ENCODE results near the gene NAV2. TPM values are rescaled to one million over a fixed set of nuclear protein-coding genes. Genes with fewer than 3 reads are reported as not detected.
"Not testable (repeated sequence)": the region's sequence is repeated elsewhere in the genome, so short reads cannot be mapped to it uniquely, and the experiment has no call there.

The NAV2 gene
- total and polyA plus RNA-seq, 2 donors = 2.0 to 5.8 TPM

GRCh38 chr11:20119315-20119714, 406.7 kb downstream of the NAV2 start:
- no peaks in the 10 kb centered on the region for H3K36me3 ChIP-seq (ENCODE audit: control insufficient read depth in 2 of 2, insufficient read depth in 2 of 2, low read length in 1 of 2)
- no peaks in the 10 kb centered on the region for H3K4me1 ChIP-seq (ENCODE audit: control insufficient read depth in 2 of 2, insufficient read depth in 2 of 2, low read length in 2 of 2)
- no peaks in the 10 kb centered on the region for H3K27me3 ChIP-seq (ENCODE audit: control insufficient read depth in 2 of 2, insufficient read depth in 1 of 2, low read length in 1 of 2)
- no peaks in the 10 kb centered on the region for H3K9me3 ChIP-seq (ENCODE audit: control insufficient read depth in 2 of 2, insufficient read depth in 1 of 2, low read length in 1 of 2)
- WGBS = 96% methylated on average over 12 of the region's 12 CpGs
- no peak overlapping the region for H3K27ac ChIP-seq (ENCODE audit: low read depth in 1 of 2, low read length in 1 of 2)
- no peak overlapping the region for H3K4me3 ChIP-seq (ENCODE audit: low read length in 2 of 2)
- no peak for DNase-seq (ENCODE audit: low read depth in 6 of 9, low spot score in 9 of 9)

DNA sequence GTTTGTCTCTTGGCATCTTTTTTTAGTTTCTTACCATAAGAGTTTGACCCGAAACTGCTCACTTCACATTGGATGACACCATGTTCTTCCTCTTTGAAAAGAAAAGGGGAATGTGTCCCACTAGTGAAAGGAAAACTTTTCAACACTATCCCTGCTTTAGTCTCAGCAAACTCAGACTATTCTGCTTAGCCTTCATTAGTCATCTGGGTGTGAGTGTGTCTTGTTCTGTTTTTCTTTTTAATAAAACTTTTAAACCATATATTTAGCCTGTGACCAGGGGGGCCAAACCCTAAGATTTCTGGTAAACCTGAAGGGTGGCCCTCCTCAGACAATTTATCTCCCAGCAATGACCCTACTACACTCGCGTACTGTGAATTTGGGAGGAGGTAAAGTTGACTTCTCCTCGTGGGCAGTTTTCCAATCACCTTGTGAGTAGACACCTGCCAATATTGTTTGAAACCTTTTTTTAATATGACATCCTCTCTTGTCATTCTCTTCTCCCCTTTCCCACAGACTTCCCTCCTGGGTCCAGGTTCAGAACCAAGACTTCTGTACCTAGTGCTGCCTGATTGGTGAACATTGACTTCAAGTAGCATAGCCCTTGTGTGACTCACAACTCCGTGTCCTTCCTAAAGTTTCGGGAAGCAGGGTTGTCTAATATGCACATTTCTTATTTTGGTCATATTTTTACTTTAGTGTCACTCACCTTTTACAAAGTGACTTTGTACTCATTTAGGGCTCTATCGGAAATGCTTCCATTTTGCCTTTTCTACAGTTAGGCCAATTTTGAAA, 407.7 kb downstream of the NAV2 start:
- Histone ChIP-seq H3K27me3 (ENCODE audit: control insufficient read depth in 2 of 2, insufficient read depth in 1 of 2, low read length in 1 of 2) (no peaks in the 10 kb centered on the region), H3K4me1 (ENCODE audit: control insufficient read depth in 2 of 2, insufficient read depth in 2 of 2, low read length in 2 of 2) (no peaks in the 10 kb centered on the region), H3K27ac (ENCODE audit: low read depth in 1 of 2, low read length in 1 of 2) (no peak overlapping the region), H3K9me3 (ENCODE audit: control insufficient read depth in 2 of 2, insufficient read depth in 1 of 2, low read length in 1 of 2) (no peaks in the 10 kb centered on the region), H3K4me3 (ENCODE audit: low read length in 2 of 2) (no peak overlapping the region), H3K36me3 (ENCODE audit: control insufficient read depth in 2 of 2, insufficient read depth in 2 of 2, low read length in 1 of 2) (no peaks in the 10 kb centered on the region)
- no peak for DNase-seq (ENCODE audit: low read depth in 6 of 9, low spot score in 9 of 9)
- WGBS = 97% methylated on average over 7 of the region's 7 CpGs

DNA sequence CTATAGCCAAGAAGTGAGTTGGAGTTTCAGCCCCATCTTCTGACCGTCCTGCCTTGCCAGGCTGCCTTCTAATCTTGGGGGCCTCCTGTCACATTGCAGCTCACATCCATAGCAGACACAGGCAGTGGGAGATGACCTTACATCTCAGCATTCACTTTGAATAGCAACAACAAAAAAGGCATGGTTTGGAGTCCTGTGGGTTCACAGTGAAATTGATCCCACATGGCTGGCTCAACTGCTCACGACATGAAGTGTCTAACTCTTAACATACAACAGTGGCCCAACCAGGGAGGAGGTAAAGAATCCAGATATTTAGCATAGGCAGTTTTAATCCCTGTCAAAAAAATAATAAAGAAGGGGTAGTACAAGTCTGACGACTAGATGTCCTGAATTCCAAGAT, 409.5 kb downstream of the NAV2 start:
- no peak overlapping the region for H3K27ac ChIP-seq (ENCODE audit: low read depth in 1 of 2, low read length in 1 of 2)
- 92% methylated on average over 3 of the region's 3 CpGs for WGBS
- H3K9me3 ChIP-seq (ENCODE audit: control insufficient read depth in 2 of 2, insufficient read depth in 1 of 2, low read length in 1 of 2) = no peaks in the 10 kb centered on the region

DNA sequence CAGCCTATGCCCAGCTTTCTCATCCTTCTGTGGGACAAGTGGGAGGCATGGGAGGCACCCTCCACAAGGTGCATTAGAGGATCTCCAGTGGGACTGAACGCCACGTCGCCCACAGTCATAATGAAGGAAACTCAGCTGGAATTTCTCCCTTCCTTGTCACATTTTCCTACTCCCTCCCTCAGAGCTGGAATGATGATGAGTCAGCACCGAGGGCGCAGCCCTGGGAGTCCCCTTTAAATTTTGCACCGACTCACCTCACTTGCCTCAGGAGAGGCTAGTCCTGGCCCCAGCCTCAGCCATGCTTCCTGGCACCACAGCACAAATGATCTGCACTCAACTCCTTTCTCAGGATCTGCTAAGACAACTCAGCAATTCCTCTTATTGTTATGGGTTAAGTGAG, 413.3 kb downstream of the NAV2 start:
- peaks cover 0 to 8% of the 10 kb centered on the region in 2 donors for H3K27me3 ChIP-seq (ENCODE audit: control insufficient read depth in 2 of 2, insufficient read depth in 1 of 2, low read length in 1 of 2)
- H3K4me3 ChIP-seq (ENCODE audit: low read length in 2 of 2) = no peak overlapping the region
- no peaks in the 10 kb centered on the region for H3K4me1 ChIP-seq (ENCODE audit: control insufficient read depth in 2 of 2, insufficient read depth in 2 of 2, low read length in 2 of 2)
- WGBS = 90% methylated on average over 6 of the region's 6 CpGs
- no peak overlapping the region for H3K27ac ChIP-seq (ENCODE audit: low read depth in 1 of 2, low read length in 1 of 2)
- no peaks in the 10 kb centered on the region for H3K36me3 ChIP-seq (ENCODE audit: control insufficient read depth in 2 of 2, insufficient read depth in 2 of 2, low read length in 1 of 2)
- H3K9me3 ChIP-seq (ENCODE audit: control insufficient read depth in 2 of 2, insufficient read depth in 1 of 2, low read length in 1 of 2) = no peaks in the 10 kb centered on the region
- no peak for DNase-seq (ENCODE audit: low read depth in 6 of 9, low spot score in 9 of 9)

More for the DNA sequence above, 409.5 kb downstream of the NAV2 start:
- H3K36me3 ChIP-seq (ENCODE audit: control insufficient read depth in 2 of 2, insufficient read depth in 2 of 2, low read length in 1 of 2) = no peaks in the 10 kb centered on the region
- DNase-seq (ENCODE audit: low read depth in 6 of 9, low spot score in 9 of 9) = no peak
- H3K4me3 ChIP-seq (ENCODE audit: low read length in 2 of 2) = no peak overlapping the region
- no peaks in the 10 kb centered on the region for H3K4me1 ChIP-seq (ENCODE audit: control insufficient read depth in 2 of 2, insufficient read depth in 2 of 2, low read length in 2 of 2)
- no peaks in the 10 kb centered on the region for H3K27me3 ChIP-seq (ENCODE audit: control insufficient read depth in 2 of 2, insufficient read depth in 1 of 2, low read length in 1 of 2)

DNA sequence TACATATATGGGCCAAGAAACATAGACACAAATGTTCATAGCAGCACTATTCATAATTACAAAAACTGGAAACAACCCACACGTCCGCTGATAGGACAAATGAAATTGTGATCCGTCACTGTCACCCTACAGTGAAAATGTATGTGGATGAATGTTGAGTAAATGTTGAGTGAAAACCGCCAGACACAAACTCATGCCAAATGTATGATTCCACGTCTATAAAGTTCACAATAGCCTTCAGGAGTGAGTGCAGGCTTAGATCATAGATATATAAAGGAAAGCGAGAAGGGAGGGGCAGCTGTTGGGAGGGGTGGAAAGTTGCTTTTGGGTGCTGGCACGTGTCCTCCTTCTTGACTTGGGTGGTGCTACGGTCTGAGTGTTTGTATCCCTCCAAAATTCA, 414.1 kb downstream of the NAV2 start:
- peaks cover 0 to 16% of the 10 kb centered on the region in 2 donors for H3K27me3 ChIP-seq (ENCODE audit: control insufficient read depth in 2 of 2, insufficient read depth in 1 of 2, low read length in 1 of 2)
- no peaks in the 10 kb centered on the region for H3K36me3 ChIP-seq (ENCODE audit: control insufficient read depth in 2 of 2, insufficient read depth in 2 of 2, low read length in 1 of 2)
- no peaks in the 10 kb centered on the region for H3K4me1 ChIP-seq (ENCODE audit: control insufficient read depth in 2 of 2, insufficient read depth in 2 of 2, low read length in 2 of 2)
- no peak for DNase-seq (ENCODE audit: low read depth in 6 of 9, low spot score in 9 of 9)
- H3K27ac ChIP-seq (ENCODE audit: low read depth in 1 of 2, low read length in 1 of 2) = no peak overlapping the region
- no peak overlapping the region for H3K4me3 ChIP-seq (ENCODE audit: low read length in 2 of 2)
- H3K9me3 ChIP-seq (ENCODE audit: control insufficient read depth in 2 of 2, insufficient read depth in 1 of 2, low read length in 1 of 2) = no peaks in the 10 kb centered on the region
- 87% methylated on average over 8 of the region's 8 CpGs for WGBS

- no peaks in the 10 kb centered on the region for H3K36me3 ChIP-seq (ENCODE audit: control insufficient read depth in 2 of 2, insufficient read depth in 2 of 2, low read length in 1 of 2)
- 69% methylated on average over 16 of the region's 16 CpGs for WGBS
- DNase-seq (ENCODE audit: low read depth in 6 of 9, low spot score in 9 of 9) = peak; percentile 19 to 82 (median 53)
Measured at GRCh38 chr11:20127671-20128527, 415.3 kb downstream of the NAV2 start.

DNA sequence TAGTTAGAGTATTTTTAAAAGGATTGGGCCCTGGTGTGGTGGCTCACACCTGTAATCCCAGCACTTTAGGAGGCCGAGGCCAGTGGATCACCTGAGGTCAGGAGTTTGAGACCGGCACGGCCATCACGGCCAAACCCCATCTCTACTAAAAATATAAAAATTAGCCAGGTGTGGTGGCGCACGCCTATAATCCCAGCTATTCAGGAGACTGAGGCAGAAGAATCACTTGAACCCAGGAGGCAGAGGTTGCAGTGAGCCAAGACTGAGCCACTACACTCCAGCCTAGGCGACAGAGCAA, 415.8 kb downstream of the NAV2 start:
- H3K27ac ChIP-seq (ENCODE audit: low read depth in 1 of 2, low read length in 1 of 2); DNase-seq (ENCODE audit: low read depth in 6 of 9, low spot score in 9 of 9); H3K36me3 ChIP-seq (ENCODE audit: control insufficient read depth in 2 of 2, insufficient read depth in 2 of 2, low read length in 1 of 2); H3K9me3 ChIP-seq (ENCODE audit: control insufficient read depth in 2 of 2, insufficient read depth in 1 of 2, low read length in 1 of 2); H3K4me1 ChIP-seq (ENCODE audit: control insufficient read depth in 2 of 2, insufficient read depth in 2 of 2, low read length in 2 of 2); H3K4me3 ChIP-seq (ENCODE audit: low read length in 2 of 2): not testable (repeated sequence)
- H3K27me3 ChIP-seq (ENCODE audit: control insufficient read depth in 2 of 2, insufficient read depth in 1 of 2, low read length in 1 of 2) = peaks cover 2 to 31% of the 10 kb centered on the region in 2 donors
- 91% methylated on average over 7 of the region's 7 CpGs for WGBS

More at GRCh38 chr11:20127671-20128527, 415.3 kb downstream of the NAV2 start:
- Histone ChIP-seq H3K27me3 (ENCODE audit: control insufficient read depth in 2 of 2, insufficient read depth in 1 of 2, low read length in 1 of 2) (peaks cover 2 to 26% of the 10 kb centered on the region in 2 donors), H3K4me3 (ENCODE audit: low read length in 2 of 2) (no peak overlapping the region), H3K9me3 (ENCODE audit: control insufficient read depth in 2 of 2, insufficient read depth in 1 of 2, low read length in 1 of 2) (no peaks in the 10 kb centered on the region), H3K4me1 (ENCODE audit: control insufficient read depth in 2 of 2, insufficient read depth in 2 of 2, low read length in 2 of 2) (peaks cover 0 to 6% of the 10 kb centered on the region in 2 donors), H3K27ac (ENCODE audit: low read depth in 1 of 2, low read length in 1 of 2) (no peak overlapping the region)

DNA sequence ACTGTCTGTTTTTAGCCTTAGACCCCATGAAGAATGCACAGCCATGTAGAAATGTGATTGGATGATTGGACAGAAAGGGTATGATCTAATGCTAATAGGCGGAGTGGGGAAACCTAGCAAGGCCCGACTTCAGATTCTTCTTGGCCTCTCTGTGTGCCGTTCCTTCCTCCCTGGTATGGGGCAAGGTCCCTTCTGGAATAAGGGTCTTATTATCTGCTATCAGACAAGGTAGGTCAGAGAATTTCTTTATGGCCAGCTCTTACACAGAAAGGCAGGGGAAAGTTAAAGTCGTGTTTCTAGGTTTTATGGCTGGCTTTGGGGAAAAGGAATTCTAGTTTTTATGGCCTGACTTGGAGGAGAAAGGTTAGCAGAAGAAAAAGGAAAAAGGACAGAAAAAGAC, 417.0 kb downstream of the NAV2 start:
- peaks cover 4 to 36% of the 10 kb centered on the region in 2 donors for H3K27me3 ChIP-seq (ENCODE audit: control insufficient read depth in 2 of 2, insufficient read depth in 1 of 2, low read length in 1 of 2)
- peaks cover 0 to 6% of the 10 kb centered on the region in 2 donors for H3K4me1 ChIP-seq (ENCODE audit: control insufficient read depth in 2 of 2, insufficient read depth in 2 of 2, low read length in 2 of 2)
- no peaks in the 10 kb centered on the region for H3K36me3 ChIP-seq (ENCODE audit: control insufficient read depth in 2 of 2, insufficient read depth in 2 of 2, low read length in 1 of 2)
- WGBS = 94% methylated on average over 4 of the region's 4 CpGs
- H3K27ac ChIP-seq (ENCODE audit: low read depth in 1 of 2, low read length in 1 of 2) = no peak overlapping the region
- DNase-seq (ENCODE audit: low read depth in 6 of 9, low spot score in 9 of 9) = no peak
- H3K9me3 ChIP-seq (ENCODE audit: control insufficient read depth in 2 of 2, insufficient read depth in 1 of 2, low read length in 1 of 2) = no peaks in the 10 kb centered on the region
- no peak overlapping the region for H3K4me3 ChIP-seq (ENCODE audit: low read length in 2 of 2)

All from thymus (tissue), 11 donors.